Hepatocyte (in vitro differentiated cells): Measurements from ENCODE around the gene PIBF1.

Experiments
- CTCF ChIP-seq: fragments of 200-600 bp; sonication (generic); IDR thresholded peaks from 2 replicates; pipeline ENCODE4 v1.5.1; 2016; ENCODE audit warnings: antibody characterized with exemption, mild to moderate bottlenecking; ENCODE audit not compliant: poor library complexity
- EZH2 ChIP-seq: fragments of 200-600 bp; sonication (generic); IDR thresholded peaks from 2 replicates; pipeline ENCODE4 v1.6.1; 2016; ENCODE audit warnings: antibody characterized with exemption, mild to moderate bottlenecking, borderline replicate concordance

DNA sequence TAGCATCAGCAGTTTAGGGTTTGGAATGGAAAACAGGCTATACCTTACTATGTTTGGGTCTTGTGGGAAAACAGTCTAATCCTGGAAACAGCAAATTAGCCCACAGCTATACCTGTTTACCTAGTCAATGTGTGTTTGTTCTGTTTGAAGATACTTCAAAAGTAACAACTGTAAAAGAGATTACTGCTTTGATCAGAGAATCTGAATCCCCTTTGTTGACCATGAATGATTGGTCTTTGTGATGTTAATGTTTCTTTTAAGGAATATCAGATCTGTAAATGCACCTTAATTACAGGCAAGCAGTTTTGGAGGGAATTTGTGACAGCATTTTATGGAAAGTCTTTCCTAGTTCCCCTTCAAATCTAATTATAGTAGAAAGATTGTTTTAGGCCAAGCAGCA lies 256.1 kb downstream of the PIBF1 start:
- TF ChIP-seq CTCF (no peak), EZH2 (no peak)
